Skin epidermis (tissue), 12 donors: ENCODE measurements around the gene GBA2.
A peak's percentile ranks its signal among the peaks of the same experiment; 100 is the strongest.

Experiments
- H3K27ac ChIP-seq, 21 experiments: fragments of 200-600 bp; sonication (generic) in 11 of 21; one replicate each; pipeline ENCODE4 v1.5.0; 2020; ENCODE audit warnings: mild to moderate bottlenecking in 3 of 21, inconsistent platforms in 2 of 21, moderate library complexity in 2 of 21
- H3K4me3 ChIP-seq, 7 experiments: fragments of 200-600 bp; sonication (generic) in 2 of 7; one replicate each; pipeline ENCODE4 v1.5.0; 2020; ENCODE audit warnings: inconsistent platforms in 2 of 7, mild to moderate bottlenecking in 2 of 7, moderate library complexity in 1 of 7

GBA2 gene

GRCh38 chr9:35725362-35725761, 23.7 kb downstream of the GBA2 start:
- Histone ChIP-seq H3K27ac (no peak overlapping the region), H3K4me3 (no peak overlapping the region)

- H3K27ac ChIP-seq, result no peak overlapping the region
- no peak overlapping the region for H3K4me3 ChIP-seq
These were observed 25.1 kb downstream of the GBA2 start for GRCh38 chr9:35723908-35724307.

GRCh38 chr9:35723426-35723825, 25.6 kb downstream of the GBA2 start:
- no peak overlapping the region for H3K27ac ChIP-seq
- no peak overlapping the region for H3K4me3 ChIP-seq

GRCh38 chr9:35719546-35719945, 29.5 kb downstream of the GBA2 start:
- H3K27ac ChIP-seq, result peak overlapping the region in 1 of 21 experiments; percentile 22

GRCh38 chr9:35718721-35719511, 30.1 kb downstream of the GBA2 start:
- Histone ChIP-seq H3K27ac (peak overlapping the region in 1 of 21 experiments; percentile 23), H3K4me3 (no peak overlapping the region)

More at GRCh38 chr9:35719546-35719945, 29.5 kb downstream of the GBA2 start:
- H3K4me3 ChIP-seq, result no peak overlapping the region

- Histone ChIP-seq H3K27ac (no peak overlapping the region), H3K4me3 (no peak overlapping the region)
These were observed 31.7 kb downstream of the GBA2 start for GRCh38 chr9:35717132-35717870.

- H3K4me3 ChIP-seq, result no peak overlapping the region
- no peak overlapping the region for H3K27ac ChIP-seq
These were observed 32.8 kb downstream of the GBA2 start for GRCh38 chr9:35716230-35716629.

- no peak overlapping the region for H3K4me3 ChIP-seq
- H3K27ac ChIP-seq, result no peak overlapping the region
These were observed 34.3 kb downstream of the GBA2 start for GRCh38 chr9:35714579-35715252.

GRCh38 chr9:35714123-35714522, 34.9 kb downstream of the GBA2 start:
- Histone ChIP-seq H3K4me3 (no peak overlapping the region), H3K27ac (no peak overlapping the region)

GRCh38 chr9:35713578-35713977, 35.5 kb downstream of the GBA2 start:
- Histone ChIP-seq H3K4me3 (no peak overlapping the region), H3K27ac (no peak overlapping the region)

- no peak overlapping the region for H3K4me3 ChIP-seq
- H3K27ac ChIP-seq, result no peak overlapping the region
These were observed 36.1 kb downstream of the GBA2 start for GRCh38 chr9:35712762-35713400.

- Histone ChIP-seq H3K27ac (peak overlapping the region in 1 of 21 experiments; percentile 4), H3K4me3 (no peak overlapping the region)
These were observed 37.3 kb downstream of the GBA2 start for GRCh38 chr9:35711501-35712428.

GRCh38 chr9:35710818-35711500, 38.1 kb downstream of the GBA2 start:
- H3K27ac ChIP-seq, result peak overlapping the region in 1 of 21 experiments; percentile 4
- H3K4me3 ChIP-seq, result no peak overlapping the region

- H3K27ac ChIP-seq, result no peak overlapping the region
- H3K4me3 ChIP-seq, result no peak overlapping the region
These were observed 40.9 kb downstream of the GBA2 start for GRCh38 chr9:35708146-35708545.

- Histone ChIP-seq H3K4me3 (no peak overlapping the region), H3K27ac (no peak overlapping the region)
These were observed 42.1 kb downstream of the GBA2 start for GRCh38 chr9:35706951-35707350.

- H3K4me3 ChIP-seq, result no peak overlapping the region
- peak overlapping the region in 1 of 21 experiments; percentile 12 for H3K27ac ChIP-seq
These were observed 43.1 kb downstream of the GBA2 start for GRCh38 chr9:35705836-35706430.

- Histone ChIP-seq H3K4me3 (no peak overlapping the region), H3K27ac (peak overlapping the region in 1 of 21 experiments; percentile 12)
These were observed 43.7 kb downstream of the GBA2 start for GRCh38 chr9:35705372-35705771.
